Measurements from ENCODE around the gene FHAD1.

- no peak for TF ChIP-seq CTCF (IDR thresholded peaks at IDR 0.05)
- TF ChIP-seq POLR2A (IDR thresholded peaks at IDR 0.05): no peak
Observed at GRCh38 chr1:15320267-15320666, 73.2 kb downstream of the FHAD1 start.

Data from right lobe of liver (tissue), 4 donors.